ENCODE data around the gene HRH2.

The HRH2 gene

DNA sequence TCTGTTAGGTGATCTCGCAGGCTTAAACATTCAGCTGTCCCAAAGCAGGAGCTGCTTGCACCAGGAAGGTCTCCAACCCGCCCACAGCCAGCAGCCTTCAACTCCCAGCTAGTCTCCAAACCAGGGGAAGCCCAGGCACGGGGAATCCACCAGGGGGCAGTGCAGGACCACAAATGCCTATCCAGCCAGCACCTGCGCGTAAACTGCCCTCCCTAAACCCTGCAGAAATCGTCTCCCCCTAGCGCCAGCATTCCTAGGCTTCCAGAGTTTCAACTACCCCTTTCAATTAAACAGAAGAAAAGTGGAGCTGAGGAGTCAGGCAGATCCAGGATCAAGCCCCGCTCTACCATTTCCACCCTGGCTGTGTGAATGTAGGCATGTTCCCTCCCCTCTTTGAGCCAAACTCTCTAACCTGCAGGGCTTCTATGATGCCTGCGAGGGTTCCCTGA is 72.0 kb downstream of the HRH2 start:
- DNase-seq (ENCODE audit: low read depth), result peak; percentile 83
- no peak overlapping the region for H3K4me3 ChIP-seq (ENCODE audit: low read depth, low read length)
- in situ Hi-C loops (cut with HindIII; ENCODE audit: low sequenced_read_pairs), result no loop called here
- TF ChIP-seq, protein P1, sequence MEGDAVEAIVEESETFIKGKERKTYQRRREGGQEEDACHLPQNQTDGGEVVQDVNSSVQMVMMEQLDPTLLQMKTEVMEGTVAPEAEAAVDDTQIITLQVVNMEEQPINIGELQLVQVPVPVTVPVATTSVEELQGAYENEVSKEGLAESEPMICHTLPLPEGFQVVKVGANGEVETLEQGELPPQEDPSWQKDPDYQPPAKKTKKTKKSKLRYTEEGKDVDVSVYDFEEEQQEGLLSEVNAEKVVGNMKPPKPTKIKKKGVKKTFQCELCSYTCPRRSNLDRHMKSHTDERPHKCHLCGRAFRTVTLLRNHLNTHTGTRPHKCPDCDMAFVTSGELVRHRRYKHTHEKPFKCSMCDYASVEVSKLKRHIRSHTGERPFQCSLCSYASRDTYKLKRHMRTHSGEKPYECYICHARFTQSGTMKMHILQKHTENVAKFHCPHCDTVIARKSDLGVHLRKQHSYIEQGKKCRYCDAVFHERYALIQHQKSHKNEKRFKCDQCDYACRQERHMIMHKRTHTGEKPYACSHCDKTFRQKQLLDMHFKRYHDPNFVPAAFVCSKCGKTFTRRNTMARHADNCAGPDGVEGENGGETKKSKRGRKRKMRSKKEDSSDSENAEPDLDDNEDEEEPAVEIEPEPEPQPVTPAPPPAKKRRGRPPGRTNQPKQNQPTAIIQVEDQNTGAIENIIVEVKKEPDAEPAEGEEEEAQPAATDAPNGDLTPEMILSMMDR (IDR thresholded peaks at IDR 0.05; ENCODE audit: low read depth, low read length, missing control alignments), result peak; percentile 98

DNA sequence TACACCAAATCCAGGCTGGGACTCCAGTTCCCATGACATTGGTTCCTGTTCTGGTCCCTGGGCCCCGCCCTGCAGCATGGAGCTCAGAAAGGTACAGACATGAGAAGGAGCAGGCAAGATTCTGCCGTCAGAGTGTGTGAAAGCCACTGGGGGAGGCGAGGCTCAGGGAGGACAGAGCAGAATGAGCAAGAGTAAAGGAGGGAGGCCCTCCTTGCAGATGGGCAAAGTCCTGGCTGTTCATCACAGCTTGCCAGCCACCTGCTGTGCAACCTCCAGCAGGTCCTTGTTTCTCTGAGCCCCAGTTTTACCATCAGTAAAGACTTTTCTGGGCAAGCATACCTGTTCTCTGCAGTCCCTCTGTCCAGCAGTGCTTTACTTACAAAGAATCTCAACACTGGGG is 73.3 kb downstream of the HRH2 start:
- in situ Hi-C loops (cut with HindIII; ENCODE audit: low sequenced_read_pairs), result no loop called here
- TF ChIP-seq, protein P1 (IDR thresholded peaks at IDR 0.05; ENCODE audit: low read depth, low read length, missing control alignments), result no peak
- DNase-seq (ENCODE audit: low read depth), result no peak
- no peak overlapping the region for H3K4me3 ChIP-seq (ENCODE audit: low read depth, low read length)

DNA sequence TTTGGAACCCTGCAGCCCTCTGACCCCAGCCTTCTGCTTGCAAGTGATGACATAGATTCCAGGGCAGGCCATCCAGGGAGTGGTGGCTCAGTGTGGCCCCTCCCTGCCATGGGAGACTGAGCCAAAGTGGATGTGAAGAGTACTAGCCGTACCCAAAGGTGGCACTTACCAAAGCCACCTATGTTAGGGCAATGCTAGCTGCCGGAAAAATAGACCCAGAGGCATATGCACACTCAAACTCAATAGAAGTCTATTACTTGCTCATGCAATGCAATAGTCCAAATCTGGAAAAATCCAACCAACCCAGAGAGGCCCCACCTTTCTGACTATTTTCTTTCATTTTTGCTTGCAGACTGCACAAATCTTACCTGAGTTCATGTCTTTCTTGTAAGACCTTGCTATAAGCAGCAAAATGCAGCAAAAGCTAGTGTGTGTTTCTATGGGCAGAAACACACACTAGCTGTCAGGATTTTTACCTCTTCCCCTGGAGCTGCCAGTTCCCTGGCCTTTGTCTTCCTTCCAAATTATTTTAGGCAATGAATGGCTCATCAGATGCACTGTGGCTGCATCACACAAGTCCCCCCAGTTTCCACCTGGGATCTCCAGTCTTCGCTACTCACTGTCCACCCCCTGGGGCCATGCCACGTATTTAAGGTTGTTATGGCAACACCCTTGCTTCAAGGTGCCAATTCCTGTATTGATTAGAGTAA is 74.0 kb downstream of the HRH2 start:
- no peak for DNase-seq (ENCODE audit: low read depth)
- H3K4me3 ChIP-seq (ENCODE audit: low read depth, low read length), result no peak overlapping the region
- TF ChIP-seq, protein P1 (IDR thresholded peaks at IDR 0.05; ENCODE audit: low read depth, low read length, missing control alignments), result no peak
- in situ Hi-C loops (cut with HindIII; ENCODE audit: low sequenced_read_pairs), result no loop called here

DNA sequence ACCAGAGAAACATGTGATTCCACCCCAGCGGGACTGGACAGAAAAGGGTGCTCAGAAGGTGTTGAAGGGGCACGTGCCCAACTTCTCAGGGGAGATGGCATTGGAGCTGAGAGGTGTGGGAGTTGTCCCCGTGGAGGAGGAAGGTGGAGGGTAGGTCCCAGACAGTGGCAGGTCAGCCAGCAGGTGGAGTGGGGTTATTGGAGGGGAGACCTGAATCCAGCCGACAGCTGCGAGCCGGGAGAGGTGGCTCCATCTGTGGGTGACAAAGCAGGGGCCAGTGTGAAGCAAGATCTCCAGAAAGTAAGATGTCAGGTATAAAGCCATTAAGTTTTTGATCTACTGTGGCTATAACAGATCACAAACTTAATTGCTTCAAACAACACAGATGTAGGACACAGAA is 75.1 kb downstream of the HRH2 start:
- TF ChIP-seq, protein P1 (IDR thresholded peaks at IDR 0.05; ENCODE audit: low read depth, low read length, missing control alignments), result no peak
- no peak overlapping the region for H3K4me3 ChIP-seq (ENCODE audit: low read depth, low read length)
- in situ Hi-C loops (cut with HindIII; ENCODE audit: low sequenced_read_pairs), result no loop called here
- DNase-seq (ENCODE audit: low read depth), result no peak

DNA sequence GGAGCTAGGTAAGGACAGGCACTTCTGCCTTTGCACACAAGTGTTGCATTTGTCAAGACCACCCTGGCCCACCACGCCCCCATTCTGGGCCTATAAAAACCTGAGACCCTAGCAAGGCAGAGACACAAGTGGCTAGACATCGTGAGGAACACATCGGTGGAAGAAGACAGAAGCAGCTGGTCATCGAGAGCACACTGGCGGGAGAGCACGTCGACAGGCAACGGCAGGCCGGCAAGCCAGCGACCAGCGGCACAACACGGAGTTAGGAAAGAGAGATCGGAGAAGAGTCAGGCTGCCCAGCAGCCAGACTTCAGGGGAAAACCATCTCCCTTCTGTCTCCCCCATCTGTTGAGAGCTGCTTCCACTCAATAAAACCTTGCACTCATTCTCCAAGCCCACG is 76.1 kb downstream of the HRH2 start:
- no peak for DNase-seq (ENCODE audit: low read depth)
- in situ Hi-C loops (cut with HindIII; ENCODE audit: low sequenced_read_pairs), result no loop called here
- TF ChIP-seq, protein P1 (IDR thresholded peaks at IDR 0.05; ENCODE audit: low read depth, low read length, missing control alignments), result no peak
- H3K4me3 ChIP-seq (ENCODE audit: low read depth, low read length), result no peak overlapping the region

DNA sequence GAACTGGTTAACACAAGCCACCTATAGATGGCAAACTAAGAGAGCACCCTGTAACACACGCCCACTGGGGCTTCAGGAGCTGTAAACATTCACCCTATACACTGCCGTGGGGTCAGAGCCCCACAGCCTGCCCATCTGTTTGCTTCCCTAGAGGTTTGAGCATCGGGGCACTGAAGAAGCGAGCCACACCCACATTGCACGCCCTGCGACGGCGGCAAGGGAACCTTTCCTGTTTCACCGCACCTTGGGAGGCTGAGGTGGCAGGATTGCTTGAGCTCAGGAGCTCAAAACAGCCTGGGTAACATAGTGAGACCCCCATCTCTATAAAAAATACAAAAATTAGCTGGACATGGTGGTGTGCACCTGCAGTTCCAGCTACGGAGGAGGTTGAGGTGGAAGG is 76.6 kb downstream of the HRH2 start:
- TF ChIP-seq, protein P1 (IDR thresholded peaks at IDR 0.05; ENCODE audit: low read depth, low read length, missing control alignments), result no peak
- no peak for DNase-seq (ENCODE audit: low read depth)
- in situ Hi-C loops (cut with HindIII; ENCODE audit: low sequenced_read_pairs), result no loop called here
- no peak overlapping the region for H3K4me3 ChIP-seq (ENCODE audit: low read depth, low read length)
